PC-9 (cell line): ENCODE results near the gene LY6G6D.

ENCODE experiments used
- EZH2 ChIP-seq: fragments of 200-600 bp; sonication (generic); IDR thresholded peaks from 2 replicates; pipeline ENCODE4 v1.8.0; 2017; ENCODE audit warnings: antibody characterized with exemption, low read depth
- TF ChIP-seq, protein P1 (sequence below): fragments of 200-600 bp; sonication (generic); conservative IDR thresholded peaks from 2 replicates; pipeline ENCODE4 v1.6.1; 2017; ENCODE audit warnings: mixed run types, antibody characterized with exemption, mild to moderate bottlenecking, moderate library complexity

GRCh38 chr6:31692353-31692752, 22.8 kb upstream of the LY6G6D start:
- TF ChIP-seq, protein P1, sequence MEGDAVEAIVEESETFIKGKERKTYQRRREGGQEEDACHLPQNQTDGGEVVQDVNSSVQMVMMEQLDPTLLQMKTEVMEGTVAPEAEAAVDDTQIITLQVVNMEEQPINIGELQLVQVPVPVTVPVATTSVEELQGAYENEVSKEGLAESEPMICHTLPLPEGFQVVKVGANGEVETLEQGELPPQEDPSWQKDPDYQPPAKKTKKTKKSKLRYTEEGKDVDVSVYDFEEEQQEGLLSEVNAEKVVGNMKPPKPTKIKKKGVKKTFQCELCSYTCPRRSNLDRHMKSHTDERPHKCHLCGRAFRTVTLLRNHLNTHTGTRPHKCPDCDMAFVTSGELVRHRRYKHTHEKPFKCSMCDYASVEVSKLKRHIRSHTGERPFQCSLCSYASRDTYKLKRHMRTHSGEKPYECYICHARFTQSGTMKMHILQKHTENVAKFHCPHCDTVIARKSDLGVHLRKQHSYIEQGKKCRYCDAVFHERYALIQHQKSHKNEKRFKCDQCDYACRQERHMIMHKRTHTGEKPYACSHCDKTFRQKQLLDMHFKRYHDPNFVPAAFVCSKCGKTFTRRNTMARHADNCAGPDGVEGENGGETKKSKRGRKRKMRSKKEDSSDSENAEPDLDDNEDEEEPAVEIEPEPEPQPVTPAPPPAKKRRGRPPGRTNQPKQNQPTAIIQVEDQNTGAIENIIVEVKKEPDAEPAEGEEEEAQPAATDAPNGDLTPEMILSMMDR: no peak
- TF ChIP-seq EZH2: no peak
